ENCODE data around the gene PLCG1. TPM values are rescaled to one million over a fixed set of nuclear protein-coding genes. Genes with fewer than 3 reads are reported as not detected.

PLCG1 gene
- polyA plus RNA-seq, 1 donor (not counting 4 experiments of a cell fraction or from before 2014, with no cell fraction given): 41.5 TPM

- no peak overlapping the region for H3K27ac ChIP-seq (ENCODE audit: control insufficient read depth, insufficient read depth, low read length)
- no peak overlapping the region for H3K4me3 ChIP-seq (ENCODE audit: control insufficient read depth in 2 of 3, extremely low read depth in 1 of 3, insufficient read depth in 2 of 3, low read depth in 1 of 3, low read length in 3 of 3)
- dilution Hi-C loops (cut with MboI; ENCODE audit: extremely low pct_ligation_motif_present, low sequenced_read_pairs): no loop called here
- H3K79me2 ChIP-seq (ENCODE audit: control insufficient read depth, insufficient read depth, low read length): no peaks in the 10 kb centered on the region
- H3K9me3 ChIP-seq (ENCODE audit: control insufficient read depth, low read depth, low read length): no peaks in the 10 kb centered on the region
- H3K27me3 ChIP-seq (ENCODE audit: control insufficient read depth, extremely low read depth, insufficient read depth, low read length): no peaks in the 10 kb centered on the region
- no peak overlapping the region for H3K4me2 ChIP-seq (ENCODE audit: control insufficient read depth, extremely low read depth, insufficient read depth, low read depth, low read length)
- TF ChIP-seq CTCF (optimal IDR thresholded peaks at IDR 0.05 in 1 of 3, IDR thresholded peaks at IDR 0.05 in 1 of 3, conservative IDR thresholded peaks at IDR 0.05 in 1 of 3; ENCODE audit: extremely low read depth in 1 of 3, insufficient read depth in 2 of 3, low read length in 3 of 3): no peak
- no peak for TF ChIP-seq EZH2 (IDR thresholded peaks at IDR 0.05; ENCODE audit: low read length)
- peaks cover 48 to 61% of the 10 kb centered on the region in 2 experiments for H3K36me3 ChIP-seq (ENCODE audit: control insufficient read depth in 2 of 2, extremely low read depth in 1 of 2, insufficient read depth in 2 of 2, low read length in 2 of 2)
- FAIRE-seq: no peak
- H3K9me1 ChIP-seq (ENCODE audit: control insufficient read depth, extremely low read depth, insufficient read depth, low read length): no peaks in the 10 kb centered on the region
- no peak overlapping the region for H2AFZ ChIP-seq (ENCODE audit: control insufficient read depth, low read length)
- H3K4me1 ChIP-seq (ENCODE audit: control insufficient read depth, extremely low read depth, insufficient read depth, low read length): no peaks in the 10 kb centered on the region
- H3K9ac ChIP-seq (ENCODE audit: control insufficient read depth, extremely low read depth, insufficient read depth, low read length): no peak overlapping the region
- H4K20me1 ChIP-seq (ENCODE audit: control insufficient read depth, extremely low read depth, insufficient read depth, low read length): no peaks in the 10 kb centered on the region
- no peak for DNase-seq (ENCODE audit: low read depth, low spot score)
These were observed 18.7 kb upstream of the PLCG1 start for GRCh38 chr20:41118632-41119031.

- no peak for DNase-seq (ENCODE audit: low read depth, low spot score)
- Histone ChIP-seq H3K36me3 (ENCODE audit: control insufficient read depth in 2 of 2, extremely low read depth in 1 of 2, insufficient read depth in 2 of 2, low read length in 2 of 2) (peaks cover 46 to 57% of the 10 kb centered on the region in 2 experiments), H4K20me1 (ENCODE audit: control insufficient read depth, extremely low read depth, insufficient read depth, low read length) (no peaks in the 10 kb centered on the region), H3K9ac (ENCODE audit: control insufficient read depth, extremely low read depth, insufficient read depth, low read length) (no peak overlapping the region), H3K9me3 (ENCODE audit: control insufficient read depth, low read depth, low read length) (no peaks in the 10 kb centered on the region), H2AFZ (ENCODE audit: control insufficient read depth, low read length) (no peak overlapping the region), H3K4me1 (ENCODE audit: control insufficient read depth, extremely low read depth, insufficient read depth, low read length) (no peaks in the 10 kb centered on the region), H3K4me2 (ENCODE audit: control insufficient read depth, extremely low read depth, insufficient read depth, low read depth, low read length) (no peak overlapping the region), H3K9me1 (ENCODE audit: control insufficient read depth, extremely low read depth, insufficient read depth, low read length) (no peaks in the 10 kb centered on the region), H3K27me3 (ENCODE audit: control insufficient read depth, extremely low read depth, insufficient read depth, low read length) (no peaks in the 10 kb centered on the region), H3K4me3 (ENCODE audit: control insufficient read depth in 2 of 3, extremely low read depth in 1 of 3, insufficient read depth in 2 of 3, low read depth in 1 of 3, low read length in 3 of 3) (no peak overlapping the region), H3K79me2 (ENCODE audit: control insufficient read depth, insufficient read depth, low read length) (no peaks in the 10 kb centered on the region), H3K27ac (ENCODE audit: control insufficient read depth, insufficient read depth, low read length) (no peak overlapping the region)
- dilution Hi-C loops (cut with MboI; ENCODE audit: extremely low pct_ligation_motif_present, low sequenced_read_pairs): no loop called here
- FAIRE-seq: no peak
- TF ChIP-seq EZH2 (IDR thresholded peaks at IDR 0.05; ENCODE audit: low read length): no peak
- TF ChIP-seq CTCF (optimal IDR thresholded peaks at IDR 0.05 in 1 of 3, IDR thresholded peaks at IDR 0.05 in 1 of 3, conservative IDR thresholded peaks at IDR 0.05 in 1 of 3; ENCODE audit: extremely low read depth in 1 of 3, insufficient read depth in 2 of 3, low read length in 3 of 3): no peak
These were observed 17.5 kb upstream of the PLCG1 start for GRCh38 chr20:41119614-41120561.
